ENCODE results near the gene PYGB.

PYGB gene

GRCh38 chr20:25291432-25292133, 43.7 kb downstream of the PYGB start:
- Histone ChIP-seq H3K27ac (no peak overlapping the region), H4K20me1 (peaks cover 23% of the 10 kb centered on the region; the same call in 1 of the 2 replicates), H3K27me3 (no peaks in the 10 kb centered on the region), H3K9me3 (no peaks in the 10 kb centered on the region), H3K36me3 (peaks cover 88% of the 10 kb centered on the region), H3K9ac (no peak overlapping the region), H3K4me2 (no peak overlapping the region), H3K4me1 (peaks cover 17% of the 10 kb centered on the region; the same call in 1 of the 2 replicates), H3K4me3 (no peak overlapping the region)
- TF ChIP-seq Cebpa-rat (IDR thresholded peaks at IDR 0.05) = no peak

DNA sequence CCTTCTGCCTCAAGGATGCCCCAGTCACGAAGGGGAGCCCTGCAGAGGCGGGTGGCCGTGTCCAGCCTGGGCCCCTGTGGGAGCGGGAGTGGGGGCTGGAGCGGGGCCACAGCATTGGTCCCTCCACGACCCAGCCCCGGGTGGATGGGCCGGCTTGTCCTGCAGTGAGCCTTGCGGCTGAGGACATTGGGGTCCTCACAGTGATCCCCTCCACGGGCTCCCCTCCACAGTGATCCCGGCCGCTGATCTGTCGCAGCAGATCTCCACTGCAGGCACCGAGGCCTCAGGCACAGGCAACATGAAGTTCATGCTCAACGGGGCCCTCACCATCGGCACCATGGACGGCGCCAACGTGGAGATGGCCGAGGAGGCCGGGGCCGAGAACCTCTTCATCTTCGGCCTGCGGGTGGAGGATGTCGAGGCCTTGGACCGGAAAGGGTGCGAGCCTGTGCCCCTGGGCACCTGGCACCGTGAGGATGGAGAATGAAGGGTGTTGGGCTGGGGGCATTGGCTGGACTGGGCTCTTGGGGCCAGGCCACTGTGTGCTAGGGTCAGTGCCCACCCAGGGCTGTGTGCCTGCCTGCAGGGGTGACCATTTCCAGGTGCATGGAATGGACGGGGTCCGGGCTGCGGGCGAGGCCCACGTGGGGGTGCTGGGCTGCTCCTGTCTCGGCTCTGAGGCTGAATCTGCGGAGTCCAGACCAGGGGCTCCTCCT, 44.4 kb downstream of the PYGB start:
- Histone ChIP-seq H3K9me3 (no peaks in the 10 kb centered on the region), H3K27ac (no peak overlapping the region), H3K36me3 (peaks cover 88% of the 10 kb centered on the region), H3K27me3 (no peaks in the 10 kb centered on the region), H3K4me2 (no peak overlapping the region), H3K9ac (no peak overlapping the region), H3K4me1 (peaks cover 15% of the 10 kb centered on the region; the same call in 1 of the 2 replicates), H4K20me1 (peaks cover 22% of the 10 kb centered on the region; the same call in 1 of the 2 replicates), H3K4me3 (no peak overlapping the region)
- no peak for TF ChIP-seq Cebpa-rat (IDR thresholded peaks at IDR 0.05)

DNA sequence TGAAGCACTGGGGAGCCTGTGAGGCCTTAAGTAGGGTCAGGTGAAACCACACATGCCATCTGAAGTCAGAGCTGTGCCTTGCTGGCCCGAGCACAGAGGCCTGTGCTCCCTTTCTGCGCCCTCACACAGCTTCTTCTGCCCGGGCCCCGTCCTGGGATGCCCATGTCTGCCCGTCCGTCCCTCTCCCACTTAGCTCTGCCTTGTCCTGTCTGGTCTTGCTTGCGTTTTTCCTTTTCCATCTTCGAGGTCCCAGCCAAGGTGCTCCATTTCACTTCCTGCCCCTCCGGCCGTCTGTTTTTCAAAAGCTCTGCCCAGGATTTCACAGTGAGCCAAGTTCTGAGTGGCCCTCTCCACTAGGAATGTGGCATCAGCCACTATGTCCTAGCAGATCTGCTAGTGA, 45.6 kb downstream of the PYGB start:
- Histone ChIP-seq H3K4me3 (no peak overlapping the region), H4K20me1 (peaks cover 22% of the 10 kb centered on the region; the same call in 1 of the 2 replicates), H3K27me3 (no peaks in the 10 kb centered on the region), H3K9me3 (no peaks in the 10 kb centered on the region), H3K4me2 (no peak overlapping the region), H3K36me3 (peaks cover 88% of the 10 kb centered on the region), H3K27ac (no peak overlapping the region), H3K4me1 (peaks cover 15% of the 10 kb centered on the region; the same call in 1 of the 2 replicates), H3K9ac (no peak overlapping the region)
- no peak for TF ChIP-seq Cebpa-rat (IDR thresholded peaks at IDR 0.05)

GRCh38 chr20:25293910-25294458, 46.1 kb downstream of the PYGB start:
- Histone ChIP-seq H3K27ac (no peak overlapping the region), H3K27me3 (no peaks in the 10 kb centered on the region), H3K9ac (no peak overlapping the region), H3K36me3 (peaks cover 88% of the 10 kb centered on the region), H3K4me1 (peaks cover 15% of the 10 kb centered on the region; the same call in 1 of the 2 replicates), H3K9me3 (no peaks in the 10 kb centered on the region), H3K4me3 (no peak overlapping the region), H3K4me2 (no peak overlapping the region), H4K20me1 (peaks cover 19% of the 10 kb centered on the region; the same call in 1 of the 2 replicates)
- TF ChIP-seq Cebpa-rat (IDR thresholded peaks at IDR 0.05) = no peak

GRCh38 chr20:25294459-25295385, 46.8 kb downstream of the PYGB start:
- Histone ChIP-seq H3K4me1 (peaks cover 13% of the 10 kb centered on the region; the same call in 1 of the 2 replicates), H3K36me3 (peaks cover 88% of the 10 kb centered on the region), H4K20me1 (peaks cover 18% of the 10 kb centered on the region; the same call in 1 of the 2 replicates), H3K27ac (no peak overlapping the region), H3K4me2 (no peak overlapping the region), H3K4me3 (no peak overlapping the region), H3K9ac (no peak overlapping the region), H3K9me3 (no peaks in the 10 kb centered on the region), H3K27me3 (no peaks in the 10 kb centered on the region)
- TF ChIP-seq Cebpa-rat (IDR thresholded peaks at IDR 0.05) = no peak

GRCh38 chr20:25295386-25296093, 47.7 kb downstream of the PYGB start:
- peaks cover 18% of the 10 kb centered on the region for H4K20me1 ChIP-seq
- peaks cover 88% of the 10 kb centered on the region for H3K36me3 ChIP-seq
- no peak for TF ChIP-seq Cebpa-rat (IDR thresholded peaks at IDR 0.05)
- H3K27me3 ChIP-seq = no peaks in the 10 kb centered on the region
- H3K9me3 ChIP-seq = no peaks in the 10 kb centered on the region
- no peak overlapping the region for H3K4me2 ChIP-seq
- no peak overlapping the region for H3K9ac ChIP-seq
- no peak overlapping the region for H3K4me3 ChIP-seq
- peak overlapping the region; percentile 26; the same call in 1 of the 2 replicates for H3K27ac ChIP-seq
- 0 out of 2 replicates have a peak, but pooled peaks cover 7% of the 10 kb centered on the region for H3K4me1 ChIP-seq

DNA sequence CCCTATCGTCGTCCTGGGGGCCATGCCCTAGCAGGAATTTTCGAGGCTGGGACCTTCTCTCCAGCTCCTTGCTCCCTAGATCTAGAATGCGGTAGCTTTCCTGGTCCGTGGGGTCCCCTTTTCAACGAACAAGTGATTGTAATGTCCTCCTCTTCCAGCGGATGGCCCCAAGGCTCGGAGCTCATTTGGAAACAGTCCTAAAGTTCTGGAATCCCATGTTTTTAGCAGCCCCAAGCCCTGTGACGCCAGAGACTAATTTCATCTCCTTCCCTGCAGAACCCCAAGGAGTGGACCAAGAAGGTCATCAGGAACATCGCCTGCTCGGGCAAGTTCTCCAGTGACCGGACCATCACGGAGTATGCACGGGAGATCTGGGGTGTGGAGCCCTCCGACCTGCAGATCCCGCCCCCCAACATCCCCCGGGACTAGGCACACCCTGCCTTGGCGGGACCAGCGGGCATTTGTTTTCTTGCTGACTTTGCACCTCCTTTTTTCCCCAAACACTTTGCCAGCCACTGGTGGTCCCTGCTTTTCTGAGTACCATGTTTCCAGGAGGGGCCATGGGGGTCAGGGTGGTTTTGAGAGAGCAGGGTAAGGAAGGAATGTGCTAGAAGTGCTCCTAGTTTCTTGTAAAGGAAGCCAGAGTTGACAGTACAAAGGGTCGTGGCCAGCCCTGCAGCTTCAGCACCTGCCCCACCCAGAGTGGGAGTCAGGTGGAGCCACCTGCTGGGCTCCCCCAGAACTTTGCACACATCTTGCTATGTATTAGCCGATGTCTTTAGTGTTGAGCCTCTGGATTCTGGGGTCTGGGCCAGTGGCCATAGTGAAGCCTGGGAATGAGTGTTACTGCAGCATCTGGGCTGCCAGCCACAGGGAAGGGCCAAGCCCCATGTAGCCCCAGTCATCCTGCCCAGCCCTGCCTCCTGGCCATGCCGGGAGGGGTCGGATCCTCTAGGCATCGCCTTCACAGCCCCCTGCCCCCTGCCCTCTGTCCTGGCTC, 48.5 kb downstream of the PYGB start:
- Histone ChIP-seq H3K36me3 (peaks cover 88% of the 10 kb centered on the region), H3K9ac (0 out of 2 replicates have a peak overlapping the region, but pooled peaks have one; percentile 6), H3K27me3 (no peaks in the 10 kb centered on the region), H3K9me3 (no peaks in the 10 kb centered on the region), H4K20me1 (peaks cover 18% of the 10 kb centered on the region), H3K4me3 (no peak overlapping the region), H3K4me1 (0 out of 2 replicates have a peak, but pooled peaks cover 7% of the 10 kb centered on the region), H3K4me2 (no peak overlapping the region), H3K27ac (peak overlapping the region; percentile 26; the same call in 1 of the 2 replicates)
- no peak for TF ChIP-seq Cebpa-rat (IDR thresholded peaks at IDR 0.05)

Measured in BLaER1 (cell line).